ENCODE measurements around the gene AKNAD1.

DNA sequence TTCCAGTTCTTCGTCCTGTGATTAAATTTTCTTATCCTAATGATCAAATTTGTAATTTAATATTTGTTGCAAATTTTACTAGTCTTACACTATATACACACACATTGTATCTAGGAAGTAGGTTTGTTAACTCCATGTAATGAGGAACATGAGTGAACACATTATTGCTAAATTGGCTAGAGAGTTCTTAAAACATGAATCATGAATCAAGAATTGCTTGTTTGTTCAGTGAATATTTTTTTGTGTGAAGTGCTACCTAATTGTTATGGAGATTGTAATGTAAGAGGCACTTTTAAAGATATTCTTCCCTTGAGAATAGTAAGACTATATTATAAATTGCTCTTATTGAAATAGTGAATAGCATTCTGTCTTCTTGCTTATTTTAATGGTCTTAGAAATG is 24.5 kb upstream of the AKNAD1 start:
- TF ChIP-seq, protein P1, sequence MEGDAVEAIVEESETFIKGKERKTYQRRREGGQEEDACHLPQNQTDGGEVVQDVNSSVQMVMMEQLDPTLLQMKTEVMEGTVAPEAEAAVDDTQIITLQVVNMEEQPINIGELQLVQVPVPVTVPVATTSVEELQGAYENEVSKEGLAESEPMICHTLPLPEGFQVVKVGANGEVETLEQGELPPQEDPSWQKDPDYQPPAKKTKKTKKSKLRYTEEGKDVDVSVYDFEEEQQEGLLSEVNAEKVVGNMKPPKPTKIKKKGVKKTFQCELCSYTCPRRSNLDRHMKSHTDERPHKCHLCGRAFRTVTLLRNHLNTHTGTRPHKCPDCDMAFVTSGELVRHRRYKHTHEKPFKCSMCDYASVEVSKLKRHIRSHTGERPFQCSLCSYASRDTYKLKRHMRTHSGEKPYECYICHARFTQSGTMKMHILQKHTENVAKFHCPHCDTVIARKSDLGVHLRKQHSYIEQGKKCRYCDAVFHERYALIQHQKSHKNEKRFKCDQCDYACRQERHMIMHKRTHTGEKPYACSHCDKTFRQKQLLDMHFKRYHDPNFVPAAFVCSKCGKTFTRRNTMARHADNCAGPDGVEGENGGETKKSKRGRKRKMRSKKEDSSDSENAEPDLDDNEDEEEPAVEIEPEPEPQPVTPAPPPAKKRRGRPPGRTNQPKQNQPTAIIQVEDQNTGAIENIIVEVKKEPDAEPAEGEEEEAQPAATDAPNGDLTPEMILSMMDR (IDR thresholded peaks at IDR 0.05): no peak
- no peak for TF ChIP-seq POLR2AphosphoS5 (IDR thresholded peaks at IDR 0.05)
- TF ChIP-seq EP300 (IDR thresholded peaks at IDR 0.05): no peak

All from stomach (tissue), 4 donors.